Measurements from ENCODE around the gene RGS3.
"Not testable (repeated sequence)": the region's sequence is repeated elsewhere in the genome, so short reads cannot be mapped to it uniquely, and the experiment has no call there.

The RGS3 gene

DNA sequence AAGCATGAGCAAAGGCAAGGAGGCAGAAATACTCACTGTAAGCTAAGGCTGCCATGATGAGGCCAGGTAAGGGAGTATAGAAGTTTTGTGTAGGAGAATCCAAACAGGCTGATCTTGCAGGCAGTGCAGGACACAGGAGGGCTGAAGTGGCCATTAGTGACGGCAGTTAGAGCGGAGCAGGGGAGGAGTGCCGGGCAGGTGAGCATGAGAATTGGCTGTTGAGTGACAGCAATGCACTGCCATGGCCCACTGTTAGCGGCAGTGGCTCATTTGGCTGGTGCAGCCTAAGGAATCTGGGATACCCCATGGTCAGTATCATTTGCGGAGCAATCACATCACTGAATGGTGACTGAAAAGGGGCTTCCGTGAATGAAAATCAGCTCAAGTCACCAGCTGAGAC lies 22.8 kb downstream of the RGS3 start:
- Histone ChIP-seq H3K27ac (ENCODE audit: low read depth, low read length, poor library complexity, severe bottlenecking) (no peak overlapping the region), H3K4me3 (ENCODE audit: low read depth, low read length, poor library complexity, severe bottlenecking) (no peak overlapping the region), H3K4me1 (ENCODE audit: insufficient read depth, low read length, severe bottlenecking) (no peaks in the 10 kb centered on the region), H3K27me3 (ENCODE audit: insufficient read depth, low read length) (no peaks in the 10 kb centered on the region), H3K9ac (ENCODE audit: low read length) (no peak overlapping the region), H3K79me2 (ENCODE audit: insufficient read depth, low read length) (no peaks in the 10 kb centered on the region), H2AFZ (ENCODE audit: low read length) (no peak overlapping the region), H3K9me2 (ENCODE audit: low read depth, low read length) (no peaks in the 10 kb centered on the region), H3K4me2 (ENCODE audit: low read length) (no peak overlapping the region), H4K20me1 (ENCODE audit: insufficient read depth, low read length) (no peaks in the 10 kb centered on the region), H3K9me3 (ENCODE audit: low read length) (no peaks in the 10 kb centered on the region), H3F3A (ENCODE audit: insufficient read depth, low read length) (no peaks in the 10 kb centered on the region), H3K36me3 (ENCODE audit: insufficient read depth, low read length) (no peaks in the 10 kb centered on the region)
- TF ChIP-seq EZH2 (IDR thresholded peaks at IDR 0.05; ENCODE audit: borderline replicate concordance, low read length) = no peak
- TF ChIP-seq, protein P1, sequence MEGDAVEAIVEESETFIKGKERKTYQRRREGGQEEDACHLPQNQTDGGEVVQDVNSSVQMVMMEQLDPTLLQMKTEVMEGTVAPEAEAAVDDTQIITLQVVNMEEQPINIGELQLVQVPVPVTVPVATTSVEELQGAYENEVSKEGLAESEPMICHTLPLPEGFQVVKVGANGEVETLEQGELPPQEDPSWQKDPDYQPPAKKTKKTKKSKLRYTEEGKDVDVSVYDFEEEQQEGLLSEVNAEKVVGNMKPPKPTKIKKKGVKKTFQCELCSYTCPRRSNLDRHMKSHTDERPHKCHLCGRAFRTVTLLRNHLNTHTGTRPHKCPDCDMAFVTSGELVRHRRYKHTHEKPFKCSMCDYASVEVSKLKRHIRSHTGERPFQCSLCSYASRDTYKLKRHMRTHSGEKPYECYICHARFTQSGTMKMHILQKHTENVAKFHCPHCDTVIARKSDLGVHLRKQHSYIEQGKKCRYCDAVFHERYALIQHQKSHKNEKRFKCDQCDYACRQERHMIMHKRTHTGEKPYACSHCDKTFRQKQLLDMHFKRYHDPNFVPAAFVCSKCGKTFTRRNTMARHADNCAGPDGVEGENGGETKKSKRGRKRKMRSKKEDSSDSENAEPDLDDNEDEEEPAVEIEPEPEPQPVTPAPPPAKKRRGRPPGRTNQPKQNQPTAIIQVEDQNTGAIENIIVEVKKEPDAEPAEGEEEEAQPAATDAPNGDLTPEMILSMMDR (IDR thresholded peaks at IDR 0.05; ENCODE audit: low read length) = no peak

DNA sequence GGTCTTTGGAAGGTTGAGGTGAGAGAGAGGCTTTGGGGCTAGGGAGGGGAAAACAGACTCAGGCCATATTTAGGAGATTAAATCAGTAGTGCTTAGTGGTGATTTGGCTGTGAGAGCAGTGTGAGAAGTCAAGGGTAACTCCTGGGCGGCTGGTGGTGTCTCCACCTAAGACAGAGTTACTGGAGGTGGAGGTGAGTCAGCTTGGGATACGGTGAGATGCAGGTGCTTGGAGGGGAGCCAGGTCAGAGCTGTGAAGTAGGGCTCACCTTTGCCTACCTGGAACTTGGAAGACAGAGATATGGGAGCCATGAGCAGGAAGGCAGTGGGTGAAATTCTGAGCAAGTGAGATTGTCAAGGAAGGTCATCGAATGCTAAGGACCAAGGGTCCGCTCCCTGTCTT lies 24.5 kb downstream of the RGS3 start:
- Histone ChIP-seq H3K27me3 (ENCODE audit: insufficient read depth, low read length) (no peaks in the 10 kb centered on the region), H3K9me3 (ENCODE audit: low read length) (no peaks in the 10 kb centered on the region), H3F3A (ENCODE audit: insufficient read depth, low read length) (no peaks in the 10 kb centered on the region), H3K9me2 (ENCODE audit: low read depth, low read length) (no peaks in the 10 kb centered on the region), H3K4me3 (ENCODE audit: low read depth, low read length, poor library complexity, severe bottlenecking) (no peak overlapping the region), H3K36me3 (ENCODE audit: insufficient read depth, low read length) (no peaks in the 10 kb centered on the region), H3K4me1 (ENCODE audit: insufficient read depth, low read length, severe bottlenecking) (no peaks in the 10 kb centered on the region), H3K27ac (ENCODE audit: low read depth, low read length, poor library complexity, severe bottlenecking) (no peak overlapping the region), H2AFZ (ENCODE audit: low read length) (no peak overlapping the region), H3K4me2 (ENCODE audit: low read length) (no peak overlapping the region), H3K79me2 (ENCODE audit: insufficient read depth, low read length) (no peaks in the 10 kb centered on the region), H3K9ac (ENCODE audit: low read length) (no peak overlapping the region), H4K20me1 (ENCODE audit: insufficient read depth, low read length) (no peaks in the 10 kb centered on the region)
- no peak for TF ChIP-seq EZH2 (IDR thresholded peaks at IDR 0.05; ENCODE audit: borderline replicate concordance, low read length)
- TF ChIP-seq, protein P1 (IDR thresholded peaks at IDR 0.05; ENCODE audit: low read length) = no peak

DNA sequence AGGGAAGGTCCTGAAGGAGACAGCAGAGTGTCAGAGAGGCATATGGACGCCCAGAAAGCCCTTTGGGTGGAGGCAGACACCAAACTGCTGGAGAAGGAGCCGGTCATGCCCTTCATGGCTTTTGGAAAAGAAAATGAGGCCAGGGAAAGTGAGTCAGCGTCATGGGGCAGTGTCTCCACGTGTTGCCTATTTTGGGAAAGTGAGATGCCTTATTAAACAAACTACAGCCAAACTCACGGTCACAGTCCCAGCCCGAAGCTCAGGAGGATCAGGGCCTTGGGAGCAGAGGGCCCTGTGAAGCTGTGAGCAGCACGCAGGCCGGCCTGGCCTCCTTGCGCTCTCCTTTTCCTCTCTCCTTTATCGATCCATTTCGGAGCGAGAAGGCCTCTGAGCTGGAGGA lies 25.0 kb downstream of the RGS3 start:
- no peak overlapping the region for H3K27ac ChIP-seq (ENCODE audit: low read depth, low read length, poor library complexity, severe bottlenecking)
- no peak overlapping the region for H3K4me3 ChIP-seq (ENCODE audit: low read depth, low read length, poor library complexity, severe bottlenecking)
- no peak overlapping the region for H3K4me2 ChIP-seq (ENCODE audit: low read length)

DNA sequence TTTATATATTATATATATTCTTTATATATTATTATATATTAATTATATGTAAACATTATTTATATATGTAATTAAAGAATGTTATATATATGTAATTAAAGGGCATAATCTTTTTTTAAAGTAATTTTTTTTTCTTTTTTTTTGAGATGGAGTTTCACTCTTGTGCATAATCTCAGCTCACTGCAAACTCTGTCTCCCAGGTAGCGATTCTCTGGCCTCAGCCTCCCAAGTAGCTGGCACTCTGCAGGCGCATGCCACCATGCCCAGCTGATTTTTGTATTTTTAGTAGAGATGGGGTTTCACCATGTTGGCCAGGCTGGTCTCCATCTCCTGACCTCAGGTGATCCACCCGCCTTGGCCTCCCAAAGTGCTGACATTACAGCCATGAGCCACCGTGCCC lies 27.6 kb downstream of the RGS3 start:
- not testable (repeated sequence) for H3K4me1 ChIP-seq (ENCODE audit: insufficient read depth, low read length, severe bottlenecking); H3K4me2 ChIP-seq (ENCODE audit: low read length); H2AFZ ChIP-seq (ENCODE audit: low read length); H3K27ac ChIP-seq (ENCODE audit: low read depth, low read length, poor library complexity, severe bottlenecking); H3K79me2 ChIP-seq (ENCODE audit: insufficient read depth, low read length); H3K36me3 ChIP-seq (ENCODE audit: insufficient read depth, low read length); H3K9me3 ChIP-seq (ENCODE audit: low read length); H3K9me2 ChIP-seq (ENCODE audit: low read depth, low read length); H4K20me1 ChIP-seq (ENCODE audit: insufficient read depth, low read length); H3F3A ChIP-seq (ENCODE audit: insufficient read depth, low read length); H3K4me3 ChIP-seq (ENCODE audit: low read depth, low read length, poor library complexity, severe bottlenecking); H3K27me3 ChIP-seq (ENCODE audit: insufficient read depth, low read length); H3K9ac ChIP-seq (ENCODE audit: low read length)

More for the DNA sequence above, 25.0 kb downstream of the RGS3 start:
- H4K20me1 ChIP-seq (ENCODE audit: insufficient read depth, low read length) = no peaks in the 10 kb centered on the region
- no peaks in the 10 kb centered on the region for H3K9me3 ChIP-seq (ENCODE audit: low read length)
- no peaks in the 10 kb centered on the region for H3K36me3 ChIP-seq (ENCODE audit: insufficient read depth, low read length)
- no peak overlapping the region for H3K9ac ChIP-seq (ENCODE audit: low read length)
- H3F3A ChIP-seq (ENCODE audit: insufficient read depth, low read length) = no peaks in the 10 kb centered on the region
- 0 out of 2 replicates have a peak, but pooled peaks cover 3% of the 10 kb centered on the region for H3K27me3 ChIP-seq (ENCODE audit: insufficient read depth, low read length)
- H3K79me2 ChIP-seq (ENCODE audit: insufficient read depth, low read length) = no peaks in the 10 kb centered on the region
- H2AFZ ChIP-seq (ENCODE audit: low read length) = no peak overlapping the region
- TF ChIP-seq, protein P1 (IDR thresholded peaks at IDR 0.05; ENCODE audit: low read length) = no peak
- no peak for TF ChIP-seq EZH2 (IDR thresholded peaks at IDR 0.05; ENCODE audit: borderline replicate concordance, low read length)
- H3K4me1 ChIP-seq (ENCODE audit: insufficient read depth, low read length, severe bottlenecking) = no peaks in the 10 kb centered on the region
- no peaks in the 10 kb centered on the region for H3K9me2 ChIP-seq (ENCODE audit: low read depth, low read length)
